ENCODE measurements around the gene HTR4.

HTR4 gene

GRCh38 chr5:148507648-148508047 lies 146.7 kb downstream of the HTR4 start:
- ATAC-seq (no peak), DNase-seq (no peak)
- no peaks in the 10 kb centered on the region for H3K9me3 Mint-ChIP-seq
- no peak overlapping the region for H3K4me3 Mint-ChIP-seq
- no peaks in the 10 kb centered on the region for H3K4me1 Mint-ChIP-seq
- H3K27me3 Mint-ChIP-seq: peaks cover 6% of the 10 kb centered on the region
- no peaks in the 10 kb centered on the region for H3K36me3 Mint-ChIP-seq (ENCODE audit: low read depth)
- H3K27ac Mint-ChIP-seq: no peak overlapping the region

GRCh38 chr5:148499452-148499851 lies 154.9 kb downstream of the HTR4 start:
- H3K27ac Mint-ChIP-seq: no peak overlapping the region
- no peaks in the 10 kb centered on the region for H3K9me3 Mint-ChIP-seq
- ATAC-seq (no peak), DNase-seq (no peak)
- H3K4me3 Mint-ChIP-seq: no peak overlapping the region
- H3K36me3 Mint-ChIP-seq (ENCODE audit: low read depth): no peaks in the 10 kb centered on the region
- H3K4me1 Mint-ChIP-seq: no peaks in the 10 kb centered on the region
- H3K27me3 Mint-ChIP-seq: peaks cover 14% of the 10 kb centered on the region

GRCh38 chr5:148497757-148498156 lies 156.6 kb downstream of the HTR4 start:
- no peaks in the 10 kb centered on the region for H3K36me3 Mint-ChIP-seq (ENCODE audit: low read depth)
- DNase-seq: no peak
- no peak overlapping the region for H3K27ac Mint-ChIP-seq
- H3K4me1 Mint-ChIP-seq: peaks cover 6% of the 10 kb centered on the region
- no peak for ATAC-seq
- H3K4me3 Mint-ChIP-seq: no peak overlapping the region
- peaks cover 17% of the 10 kb centered on the region for H3K27me3 Mint-ChIP-seq
- no peaks in the 10 kb centered on the region for H3K9me3 Mint-ChIP-seq

- Mint-ChIP-seq H3K4me3 (no peak overlapping the region), H3K9me3 (no peaks in the 10 kb centered on the region), H3K27ac (no peak overlapping the region), H3K36me3 (ENCODE audit: low read depth) (no peaks in the 10 kb centered on the region), H3K4me1 (peaks cover 6% of the 10 kb centered on the region), H3K27me3 (peaks cover 16% of the 10 kb centered on the region)
- DNase-seq (no peak), ATAC-seq (no peak)
Observed at GRCh38 chr5:148492351-148492750, 162.0 kb downstream of the HTR4 start.

DNA sequence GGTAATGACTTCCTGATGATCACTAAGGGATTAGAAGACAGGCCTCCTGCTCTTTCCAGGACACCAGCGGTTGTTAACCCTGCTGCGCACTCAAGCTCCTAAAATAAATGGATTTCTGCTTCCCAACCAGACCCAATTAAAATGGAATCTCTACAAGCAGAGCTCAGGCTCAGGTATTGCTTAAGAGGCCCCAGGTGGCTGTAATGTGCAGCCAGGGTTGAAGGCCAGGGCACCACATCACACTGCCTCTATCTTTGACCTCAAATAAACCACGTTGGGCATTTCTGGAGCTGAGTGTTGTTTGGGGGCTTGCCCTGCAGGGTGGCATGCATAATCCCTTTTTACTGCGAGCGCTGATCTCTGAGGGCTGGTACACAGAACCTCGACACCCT lies 162.5 kb downstream of the HTR4 start:
- Mint-ChIP-seq H3K36me3 (ENCODE audit: low read depth) (no peaks in the 10 kb centered on the region), H3K4me1 (peaks cover 6% of the 10 kb centered on the region), H3K9me3 (no peaks in the 10 kb centered on the region), H3K4me3 (no peak overlapping the region), H3K27me3 (peaks cover 21% of the 10 kb centered on the region), H3K27ac (no peak overlapping the region)
- peak; percentile 47 for ATAC-seq
- DNase-seq: no peak

GRCh38 chr5:148491015-148491792 lies 163.1 kb downstream of the HTR4 start:
- H3K27me3 Mint-ChIP-seq: peaks cover 27% of the 10 kb centered on the region
- no peak overlapping the region for H3K27ac Mint-ChIP-seq
- ATAC-seq (no peak), DNase-seq (no peak)
- H3K36me3 Mint-ChIP-seq (ENCODE audit: low read depth): no peaks in the 10 kb centered on the region
- peaks cover 6% of the 10 kb centered on the region for H3K4me1 Mint-ChIP-seq
- no peak overlapping the region for H3K4me3 Mint-ChIP-seq
- no peaks in the 10 kb centered on the region for H3K9me3 Mint-ChIP-seq

GRCh38 chr5:148488757-148489156 lies 165.6 kb downstream of the HTR4 start:
- Mint-ChIP-seq H3K9me3 (no peaks in the 10 kb centered on the region), H3K27ac (no peak overlapping the region), H3K36me3 (ENCODE audit: low read depth) (no peaks in the 10 kb centered on the region), H3K4me1 (peaks cover 2% of the 10 kb centered on the region), H3K4me3 (no peak overlapping the region), H3K27me3 (peaks cover 35% of the 10 kb centered on the region)
- ATAC-seq (no peak), DNase-seq (no peak)

DNA sequence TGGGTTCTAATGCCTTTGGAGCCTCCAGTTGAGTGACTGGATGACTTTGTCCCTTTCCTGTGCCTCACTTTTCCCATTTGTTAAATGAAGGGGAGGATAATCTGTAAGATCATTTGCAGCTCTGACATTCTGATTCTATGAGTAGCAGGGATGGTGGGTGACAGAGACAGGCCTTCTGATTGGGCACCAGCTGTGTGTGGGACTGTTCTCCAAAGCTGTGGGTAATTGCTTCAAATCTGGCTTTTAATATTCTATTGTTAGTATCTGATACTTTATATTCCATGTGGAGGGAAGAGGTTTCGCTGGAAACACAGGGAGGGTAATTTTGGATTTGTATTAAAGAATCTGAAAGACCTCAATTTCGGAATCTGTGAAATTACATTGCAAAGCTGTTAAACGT lies 167.9 kb downstream of the HTR4 start:
- H3K27me3 Mint-ChIP-seq: peaks cover 45% of the 10 kb centered on the region
- no peaks in the 10 kb centered on the region for H3K36me3 Mint-ChIP-seq (ENCODE audit: low read depth)
- DNase-seq (no peak), ATAC-seq (no peak)
- H3K4me3 Mint-ChIP-seq: no peak overlapping the region
- H3K9me3 Mint-ChIP-seq: no peaks in the 10 kb centered on the region
- no peak overlapping the region for H3K27ac Mint-ChIP-seq
- no peaks in the 10 kb centered on the region for H3K4me1 Mint-ChIP-seq

DNA sequence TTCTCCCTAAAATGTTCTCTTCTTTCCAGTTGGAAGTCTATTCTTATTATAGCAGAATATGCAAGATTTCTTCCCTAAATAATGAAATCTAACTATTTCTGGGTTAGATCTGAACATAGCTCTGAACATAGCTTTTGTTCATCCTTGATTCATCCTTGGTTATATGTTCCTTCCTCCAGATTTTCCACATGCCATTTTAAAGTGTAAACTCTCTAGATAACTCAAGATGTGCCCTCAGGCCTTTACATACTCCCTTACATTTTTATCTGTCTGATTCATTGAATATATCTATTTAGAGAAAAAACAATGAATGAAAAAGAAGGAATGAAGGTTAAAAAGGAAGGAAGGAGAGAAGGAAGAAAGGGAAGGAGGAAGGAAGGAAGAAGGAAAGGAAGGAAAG lies 169.7 kb downstream of the HTR4 start:
- Mint-ChIP-seq H3K27me3 (peaks cover 40% of the 10 kb centered on the region), H3K36me3 (ENCODE audit: low read depth) (no peaks in the 10 kb centered on the region), H3K9me3 (no peaks in the 10 kb centered on the region), H3K27ac (no peak overlapping the region), H3K4me3 (no peak overlapping the region), H3K4me1 (no peaks in the 10 kb centered on the region)
- DNase-seq: no peak
- ATAC-seq: no peak

DNA sequence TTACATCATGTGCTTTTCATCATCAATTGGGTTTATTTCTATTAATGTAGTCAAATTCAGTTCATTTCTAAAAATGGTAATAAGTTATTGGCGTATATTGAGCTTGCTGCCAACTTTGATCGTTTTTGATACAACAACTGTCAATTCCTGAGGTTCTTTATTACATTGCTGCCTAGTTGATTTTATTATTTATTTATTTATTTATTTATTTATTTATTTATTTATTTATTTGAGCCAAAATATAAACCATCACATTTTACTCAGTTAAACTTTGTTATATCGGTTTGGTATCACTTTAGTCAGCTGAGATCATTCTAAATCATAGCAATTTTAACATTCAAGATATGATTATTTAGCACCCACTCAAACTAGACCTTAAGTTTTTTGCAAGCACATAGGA lies 170.6 kb downstream of the HTR4 start:
- no peak overlapping the region for H3K27ac Mint-ChIP-seq
- H3K36me3 Mint-ChIP-seq (ENCODE audit: low read depth): no peaks in the 10 kb centered on the region
- H3K9me3 Mint-ChIP-seq: no peaks in the 10 kb centered on the region
- H3K27me3 Mint-ChIP-seq: peaks cover 40% of the 10 kb centered on the region
- no peak for DNase-seq
- no peak overlapping the region for H3K4me3 Mint-ChIP-seq
- ATAC-seq: no peak
- H3K4me1 Mint-ChIP-seq: no peaks in the 10 kb centered on the region

DNA sequence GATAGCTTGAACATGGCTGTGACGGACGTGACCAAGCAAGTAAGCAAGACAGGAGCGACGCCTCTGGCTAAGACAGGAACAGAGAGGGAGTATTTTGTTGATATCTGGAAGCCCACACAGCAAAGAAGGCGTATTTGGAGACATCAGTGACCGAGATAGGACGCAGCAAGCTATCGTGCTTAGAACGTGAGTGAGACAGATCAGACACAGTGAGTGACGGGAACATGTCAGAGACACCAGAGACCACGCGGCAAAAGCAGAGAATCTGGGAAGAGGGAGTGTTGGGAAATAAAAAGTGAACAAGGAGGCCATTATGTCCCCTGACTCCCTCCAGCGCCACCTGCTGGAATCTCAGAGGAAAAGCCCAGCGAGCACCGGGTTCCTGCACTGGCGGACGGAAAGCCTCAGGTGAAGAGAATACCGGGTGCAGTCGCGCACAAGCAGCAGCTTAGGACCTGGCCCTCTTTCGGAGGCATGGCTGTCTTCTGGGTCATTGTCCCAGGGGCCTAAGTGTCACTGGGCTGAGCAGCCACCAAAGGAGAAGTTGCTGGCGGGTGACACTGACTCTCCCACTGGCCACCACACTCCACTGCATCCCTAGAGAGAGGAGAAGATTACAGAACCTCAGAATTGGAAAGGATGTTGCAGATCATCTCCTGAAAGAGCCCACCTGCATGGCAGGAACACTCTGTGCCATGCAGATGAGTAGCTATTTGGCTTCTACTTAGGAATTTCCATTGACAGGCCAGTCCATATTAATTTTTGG lies 171.4 kb downstream of the HTR4 start:
- Mint-ChIP-seq H3K4me1 (no peaks in the 10 kb centered on the region), H3K9me3 (no peaks in the 10 kb centered on the region), H3K4me3 (no peak overlapping the region), H3K36me3 (ENCODE audit: low read depth) (no peaks in the 10 kb centered on the region), H3K27me3 (peaks cover 44% of the 10 kb centered on the region), H3K27ac (no peak overlapping the region)
- peak; percentile 75 for DNase-seq
- ATAC-seq: peak; percentile 51

DNA sequence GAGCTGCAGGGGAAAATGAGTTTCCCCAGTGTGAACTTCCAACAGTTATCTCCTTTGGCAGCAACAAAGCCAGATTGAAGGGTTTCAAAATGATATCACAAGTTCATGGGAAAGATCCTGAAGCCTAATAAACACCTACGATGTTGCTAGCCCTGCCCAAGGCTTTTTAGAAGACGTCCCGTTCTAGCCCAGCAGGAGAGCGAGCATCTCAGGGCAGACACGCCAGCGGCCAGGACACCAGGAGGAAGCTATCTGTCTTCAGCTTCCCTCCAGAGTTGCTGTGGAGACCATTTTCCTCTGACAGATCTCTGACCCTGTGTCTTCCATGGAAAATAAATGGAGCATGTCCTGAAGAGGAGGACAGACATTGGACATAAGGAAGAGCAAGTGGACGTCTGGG lies 172.1 kb downstream of the HTR4 start:
- no peak for DNase-seq
- no peak overlapping the region for H3K27ac Mint-ChIP-seq
- H3K4me1 Mint-ChIP-seq: no peaks in the 10 kb centered on the region
- H3K27me3 Mint-ChIP-seq: peaks cover 44% of the 10 kb centered on the region
- no peak overlapping the region for H3K4me3 Mint-ChIP-seq
- no peaks in the 10 kb centered on the region for H3K36me3 Mint-ChIP-seq (ENCODE audit: low read depth)
- H3K9me3 Mint-ChIP-seq: no peaks in the 10 kb centered on the region
- no peak for ATAC-seq

- DNase-seq (no peak), ATAC-seq (no peak)
- no peak overlapping the region for H3K4me3 Mint-ChIP-seq
- no peaks in the 10 kb centered on the region for H3K9me3 Mint-ChIP-seq
- no peaks in the 10 kb centered on the region for H3K36me3 Mint-ChIP-seq (ENCODE audit: low read depth)
- no peak overlapping the region for H3K27ac Mint-ChIP-seq
- peaks cover 25% of the 10 kb centered on the region for H3K27me3 Mint-ChIP-seq
- H3K4me1 Mint-ChIP-seq: no peaks in the 10 kb centered on the region
Observed at GRCh38 chr5:148477429-148477828, 176.9 kb downstream of the HTR4 start.

- Mint-ChIP-seq H3K9me3 (no peaks in the 10 kb centered on the region), H3K4me1 (no peaks in the 10 kb centered on the region), H3K27ac (no peak overlapping the region), H3K27me3 (peaks cover 23% of the 10 kb centered on the region), H3K36me3 (ENCODE audit: low read depth) (no peaks in the 10 kb centered on the region), H3K4me3 (no peak overlapping the region)
- ATAC-seq: no peak
- DNase-seq: no peak
Observed at GRCh38 chr5:148476302-148476701, 178.0 kb downstream of the HTR4 start.

DNA sequence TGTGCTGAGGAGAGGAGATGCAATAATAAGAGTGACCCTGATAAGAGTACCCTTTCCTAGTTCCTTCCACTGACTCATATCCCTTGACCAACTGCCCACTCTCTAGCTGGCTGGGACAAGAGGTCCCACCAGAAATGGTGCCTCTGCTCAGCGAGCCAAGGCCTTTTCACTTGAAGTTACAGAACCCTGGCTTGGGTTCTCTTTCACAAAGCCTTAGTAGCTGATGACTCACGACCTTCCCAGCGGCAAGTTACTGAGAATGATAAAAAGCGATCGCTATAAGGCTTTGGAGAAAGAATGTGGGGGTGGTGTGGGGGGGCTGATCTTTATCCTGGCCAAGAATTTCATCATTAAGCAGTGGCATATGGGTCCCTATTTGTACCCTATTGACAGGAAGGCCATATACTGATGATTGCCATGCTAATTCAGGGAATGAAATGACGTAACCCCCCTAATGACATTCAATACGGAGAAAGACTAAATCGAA lies 180.3 kb downstream of the HTR4 start:
- peaks cover 20% of the 10 kb centered on the region for H3K27me3 Mint-ChIP-seq
- DNase-seq: no peak
- no peaks in the 10 kb centered on the region for H3K9me3 Mint-ChIP-seq
- ATAC-seq: no peak
- no peak overlapping the region for H3K27ac Mint-ChIP-seq
- H3K36me3 Mint-ChIP-seq (ENCODE audit: low read depth): no peaks in the 10 kb centered on the region
- no peaks in the 10 kb centered on the region for H3K4me1 Mint-ChIP-seq
- no peak overlapping the region for H3K4me3 Mint-ChIP-seq

All from activated naive CD8-positive, alpha-beta T cell treated with anti-CD3 and anti-CD28 coated beads, Interleukin-2, amount 50 U/mL, for 24 hours (primary cell).